Measurements from ENCODE around the gene FBXL17. TPM values are rescaled to one million over a fixed set of nuclear protein-coding genes. Genes with fewer than 3 reads are reported as not detected.

The FBXL17 gene
- total and polyA plus RNA-seq, 2 of the 13 experiments (the other 11 are each of a cell fraction or from before 2014, with no cell fraction given): 3.0 to 7.9 TPM

- Histone ChIP-seq H3K36me3 (replicated peaks in 1 of 2; ENCODE audit: control insufficient read depth in 1 of 2, insufficient read depth in 2 of 2, low read length in 2 of 2) (no peaks in the 10 kb centered on the region), H4K20me1 (ENCODE audit: insufficient read depth, low read length) (no peaks in the 10 kb centered on the region), H3K4me1 (ENCODE audit: insufficient read depth, low read length) (no peaks in the 10 kb centered on the region), H3K4me2 (ENCODE audit: low read depth, low read length) (no peak overlapping the region), H3K9ac (ENCODE audit: insufficient read depth, low read depth, low read length) (no peak overlapping the region), H3K4me3 (replicated peaks in 1 of 3; ENCODE audit: insufficient read depth in 1 of 3, low read depth in 2 of 3, low read length in 3 of 3) (no peak overlapping the region), H3K9me3 (ENCODE audit: low read length) (no peaks in the 10 kb centered on the region), H3K27ac (ENCODE audit: extremely low read length, insufficient read depth, low read length) (no peak overlapping the region), H3K27me3 (ENCODE audit: control insufficient read depth in 1 of 2, insufficient read depth in 2 of 2, low read length in 2 of 2) (no peaks in the 10 kb centered on the region), H3K79me2 (ENCODE audit: insufficient read depth, low read length) (no peaks in the 10 kb centered on the region), H2AFZ (ENCODE audit: low read length) (no peak overlapping the region)
- TF ChIP-seq YY1 (IDR thresholded peaks at IDR 0.05; ENCODE audit: insufficient read depth, insufficient replicate concordance, low read depth, low read length) (no peak), ZSCAN20 (CRISPR knock-in tag; IDR thresholded peaks at IDR 0.05; ENCODE audit: borderline replicate concordance) (no peak), ZEB1 (IDR thresholded peaks at IDR 0.05; ENCODE audit: insufficient replicate concordance, low read depth) (no peak), HOXA3 (CRISPR knock-in tag; IDR thresholded peaks at IDR 0.05) (no peak), ZNF484 (CRISPR knock-in tag; IDR thresholded peaks at IDR 0.05; ENCODE audit: borderline replicate concordance, low read depth) (no peak), SMARCE1 (IDR thresholded peaks at IDR 0.05; ENCODE audit: borderline replicate concordance) (no peak), ELF1 (CRISPR knock-in tag; IDR thresholded peaks at IDR 0.05) (no peak), CENPX (CRISPR knock-in tag; IDR thresholded peaks at IDR 0.05) (no peak), ZNF143 (CRISPR knock-in tag; IDR thresholded peaks at IDR 0.05) (no peak), ZNF749 (CRISPR knock-in tag; IDR thresholded peaks at IDR 0.05; ENCODE audit: borderline replicate concordance) (no peak), TEAD3 (CRISPR knock-in tag; optimal IDR thresholded peaks at IDR 0.05; ENCODE audit: borderline replicate concordance) (no peak), LCORL (IDR thresholded peaks at IDR 0.05) (no peak), LCORL (CRISPR knock-in tag; IDR thresholded peaks at IDR 0.05) (no peak)
- TF ChIP-seq, protein P1, sequence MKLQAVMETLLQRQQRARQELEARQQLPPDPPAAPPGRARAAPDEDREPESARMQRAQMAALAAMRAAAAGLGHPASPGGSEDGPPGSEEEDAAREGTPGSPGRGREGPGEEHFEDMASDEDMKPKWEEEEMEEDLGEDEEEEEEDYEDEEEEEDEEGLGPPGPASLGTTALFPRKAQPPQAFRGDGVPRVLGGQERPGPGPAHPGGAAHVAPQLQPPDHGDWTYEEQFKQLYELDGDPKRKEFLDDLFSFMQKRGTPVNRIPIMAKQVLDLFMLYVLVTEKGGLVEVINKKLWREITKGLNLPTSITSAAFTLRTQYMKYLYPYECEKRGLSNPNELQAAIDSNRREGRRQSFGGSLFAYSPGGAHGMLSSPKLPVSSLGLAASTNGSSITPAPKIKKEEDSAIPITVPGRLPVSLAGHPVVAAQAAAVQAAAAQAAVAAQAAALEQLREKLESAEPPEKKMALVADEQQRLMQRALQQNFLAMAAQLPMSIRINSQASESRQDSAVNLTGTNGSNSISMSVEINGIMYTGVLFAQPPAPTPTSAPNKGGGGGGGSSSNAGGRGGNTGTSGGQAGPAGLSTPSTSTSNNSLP (IDR thresholded peaks at IDR 0.05; ENCODE audit: low read depth, low read length): no peak
- TF ChIP-seq, protein P2, sequence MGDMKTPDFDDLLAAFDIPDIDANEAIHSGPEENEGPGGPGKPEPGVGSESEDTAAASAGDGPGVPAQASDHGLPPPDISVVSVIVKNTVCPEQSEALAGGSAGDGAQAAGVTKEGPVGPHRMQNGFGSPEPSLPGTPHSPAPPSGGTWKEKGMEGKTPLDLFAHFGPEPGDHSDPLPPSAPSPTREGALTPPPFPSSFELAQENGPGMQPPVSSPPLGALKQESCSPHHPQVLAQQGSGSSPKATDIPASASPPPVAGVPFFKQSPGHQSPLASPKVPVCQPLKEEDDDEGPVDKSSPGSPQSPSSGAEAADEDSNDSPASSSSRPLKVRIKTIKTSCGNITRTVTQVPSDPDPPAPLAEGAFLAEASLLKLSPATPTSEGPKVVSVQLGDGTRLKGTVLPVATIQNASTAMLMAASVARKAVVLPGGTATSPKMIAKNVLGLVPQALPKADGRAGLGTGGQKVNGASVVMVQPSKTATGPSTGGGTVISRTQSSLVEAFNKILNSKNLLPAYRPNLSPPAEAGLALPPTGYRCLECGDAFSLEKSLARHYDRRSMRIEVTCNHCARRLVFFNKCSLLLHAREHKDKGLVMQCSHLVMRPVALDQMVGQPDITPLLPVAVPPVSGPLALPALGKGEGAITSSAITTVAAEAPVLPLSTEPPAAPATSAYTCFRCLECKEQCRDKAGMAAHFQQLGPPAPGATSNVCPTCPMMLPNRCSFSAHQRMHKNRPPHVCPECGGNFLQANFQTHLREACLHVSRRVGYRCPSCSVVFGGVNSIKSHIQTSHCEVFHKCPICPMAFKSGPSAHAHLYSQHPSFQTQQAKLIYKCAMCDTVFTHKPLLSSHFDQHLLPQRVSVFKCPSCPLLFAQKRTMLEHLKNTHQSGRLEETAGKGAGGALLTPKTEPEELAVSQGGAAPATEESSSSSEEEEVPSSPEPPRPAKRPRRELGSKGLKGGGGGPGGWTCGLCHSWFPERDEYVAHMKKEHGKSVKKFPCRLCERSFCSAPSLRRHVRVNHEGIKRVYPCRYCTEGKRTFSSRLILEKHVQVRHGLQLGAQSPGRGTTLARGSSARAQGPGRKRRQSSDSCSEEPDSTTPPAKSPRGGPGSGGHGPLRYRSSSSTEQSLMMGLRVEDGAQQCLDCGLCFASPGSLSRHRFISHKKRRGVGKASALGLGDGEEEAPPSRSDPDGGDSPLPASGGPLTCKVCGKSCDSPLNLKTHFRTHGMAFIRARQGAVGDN (CRISPR knock-in tag; IDR thresholded peaks at IDR 0.05): no peak
- TF ChIP-seq, protein P3, sequence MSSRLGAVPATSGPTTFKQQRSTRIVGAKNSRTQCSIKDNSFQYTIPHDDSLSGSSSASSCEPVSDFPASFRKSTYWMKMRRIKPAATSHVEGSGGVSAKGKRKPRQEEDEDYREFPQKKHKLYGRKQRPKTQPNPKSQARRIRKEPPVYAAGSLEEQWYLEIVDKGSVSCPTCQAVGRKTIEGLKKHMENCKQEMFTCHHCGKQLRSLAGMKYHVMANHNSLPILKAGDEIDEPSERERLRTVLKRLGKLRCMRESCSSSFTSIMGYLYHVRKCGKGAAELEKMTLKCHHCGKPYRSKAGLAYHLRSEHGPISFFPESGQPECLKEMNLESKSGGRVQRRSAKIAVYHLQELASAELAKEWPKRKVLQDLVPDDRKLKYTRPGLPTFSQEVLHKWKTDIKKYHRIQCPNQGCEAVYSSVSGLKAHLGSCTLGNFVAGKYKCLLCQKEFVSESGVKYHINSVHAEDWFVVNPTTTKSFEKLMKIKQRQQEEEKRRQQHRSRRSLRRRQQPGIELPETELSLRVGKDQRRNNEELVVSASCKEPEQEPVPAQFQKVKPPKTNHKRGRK (CRISPR knock-in tag; IDR thresholded peaks at IDR 0.05): no peak
- TF ChIP-seq, protein P4, sequence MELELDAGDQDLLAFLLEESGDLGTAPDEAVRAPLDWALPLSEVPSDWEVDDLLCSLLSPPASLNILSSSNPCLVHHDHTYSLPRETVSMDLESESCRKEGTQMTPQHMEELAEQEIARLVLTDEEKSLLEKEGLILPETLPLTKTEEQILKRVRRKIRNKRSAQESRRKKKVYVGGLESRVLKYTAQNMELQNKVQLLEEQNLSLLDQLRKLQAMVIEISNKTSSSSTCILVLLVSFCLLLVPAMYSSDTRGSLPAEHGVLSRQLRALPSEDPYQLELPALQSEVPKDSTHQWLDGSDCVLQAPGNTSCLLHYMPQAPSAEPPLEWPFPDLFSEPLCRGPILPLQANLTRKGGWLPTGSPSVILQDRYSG (CRISPR knock-in tag; IDR thresholded peaks at IDR 0.05): no peak
- BruUV-seq (replicated peaks): no TSS peak
- POLR2A ChIA-PET: no interaction called here
- CTCF ChIA-PET (ENCODE audit: low intra/inter-chr PET ratio, low total read pairs): no interaction called here
- ATAC-seq (no peak), DNase-seq (ENCODE audit: low spot score) (no peak), FAIRE-seq (no peak)
- in situ Hi-C loops (cut with HindIII; ENCODE audit: extremely low pct_ligation_motif_present, low pct_unique_long_range_greater_than_20kb): no loop called here
- 85% methylated on average over 3 of the region's 3 CpGs for WGBS (ENCODE audit: low lambda C conversion rate)
- intact Hi-C loops (cut with micrococcal nuclease; ENCODE audit: unreplicated experiment): no loop called here
Observed at GRCh38 chr5:107977550-107978071, 404.3 kb downstream of the FBXL17 start.
